ENCODE measurements around the gene OTUD5.
A peak's percentile ranks its signal among the peaks of the same experiment; 100 is the strongest.

OTUD5 gene, protein sequence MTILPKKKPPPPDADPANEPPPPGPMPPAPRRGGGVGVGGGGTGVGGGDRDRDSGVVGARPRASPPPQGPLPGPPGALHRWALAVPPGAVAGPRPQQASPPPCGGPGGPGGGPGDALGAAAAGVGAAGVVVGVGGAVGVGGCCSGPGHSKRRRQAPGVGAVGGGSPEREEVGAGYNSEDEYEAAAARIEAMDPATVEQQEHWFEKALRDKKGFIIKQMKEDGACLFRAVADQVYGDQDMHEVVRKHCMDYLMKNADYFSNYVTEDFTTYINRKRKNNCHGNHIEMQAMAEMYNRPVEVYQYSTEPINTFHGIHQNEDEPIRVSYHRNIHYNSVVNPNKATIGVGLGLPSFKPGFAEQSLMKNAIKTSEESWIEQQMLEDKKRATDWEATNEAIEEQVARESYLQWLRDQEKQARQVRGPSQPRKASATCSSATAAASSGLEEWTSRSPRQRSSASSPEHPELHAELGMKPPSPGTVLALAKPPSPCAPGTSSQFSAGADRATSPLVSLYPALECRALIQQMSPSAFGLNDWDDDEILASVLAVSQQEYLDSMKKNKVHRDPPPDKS

DNA sequence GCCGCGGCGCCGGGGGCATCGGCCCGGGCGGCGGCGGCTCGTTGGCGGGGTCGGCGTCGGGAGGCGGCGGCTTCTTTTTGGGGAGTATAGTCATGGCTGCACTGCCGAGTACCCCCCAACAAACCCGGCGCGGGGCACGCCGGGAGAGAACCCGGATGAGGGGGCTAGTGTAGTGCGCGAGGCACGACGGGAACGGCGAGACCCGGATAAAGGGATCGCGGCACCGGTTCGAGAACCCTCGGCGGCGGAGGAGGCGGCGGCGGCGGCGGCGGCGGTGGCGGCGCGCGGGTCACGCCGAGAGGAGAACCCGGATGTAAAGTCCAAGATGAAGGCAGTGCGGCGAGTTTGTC is at the start of gene OTUD5:
Gene OTUD5 (minus strand): TSS at position 131 of the 350 bp plus-strand sequence. CDS start 37 bp downstream, at position 94.
- peak within 1 kb of the TSS; percentile 100 for H3K27ac Mint-ChIP-seq
- peak; percentile 66 for ATAC-seq
- H3K9me3 Mint-ChIP-seq: no peaks in the 10 kb centered on the region
- DNase-seq: peak; percentile 77
- H3K4me1 Mint-ChIP-seq: peaks cover 50% of the 10 kb centered on the region
- peaks cover 6% of the 10 kb centered on the region for H3K36me3 Mint-ChIP-seq (ENCODE audit: low read depth)
- H3K4me3 Mint-ChIP-seq: peak within 1 kb of the TSS; percentile 95
- H3K27me3 Mint-ChIP-seq: no peaks in the 10 kb centered on the region

DNA sequence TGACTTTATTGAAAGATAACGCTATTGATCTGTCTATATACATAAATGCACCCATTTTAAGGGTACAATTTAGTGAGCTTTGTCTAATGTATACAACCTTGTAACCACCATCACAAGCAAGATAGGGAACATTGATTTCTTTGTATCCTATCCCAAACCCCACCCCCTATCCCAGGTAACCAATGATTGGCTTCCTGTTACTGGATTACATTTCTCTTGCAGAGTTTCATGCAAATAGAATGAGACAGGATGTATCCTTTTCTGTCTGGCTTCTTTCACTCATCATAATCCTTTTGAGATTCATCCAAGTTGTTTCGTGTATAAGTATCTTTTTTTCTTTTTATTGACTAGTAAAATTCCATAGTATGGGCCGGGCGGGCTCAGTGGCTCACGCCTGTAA is 46.3 kb upstream of the OTUD5 start:
- no peaks in the 10 kb centered on the region for H3K27me3 Mint-ChIP-seq
- H3K4me3 Mint-ChIP-seq: peak overlapping the region; percentile 26
- DNase-seq (no peak), ATAC-seq (no peak)
- H3K36me3 Mint-ChIP-seq (ENCODE audit: low read depth): peaks cover 7% of the 10 kb centered on the region
- H3K4me1 Mint-ChIP-seq: peaks cover 31% of the 10 kb centered on the region
- H3K27ac Mint-ChIP-seq: no peak overlapping the region
- H3K9me3 Mint-ChIP-seq: no peaks in the 10 kb centered on the region

DNA sequence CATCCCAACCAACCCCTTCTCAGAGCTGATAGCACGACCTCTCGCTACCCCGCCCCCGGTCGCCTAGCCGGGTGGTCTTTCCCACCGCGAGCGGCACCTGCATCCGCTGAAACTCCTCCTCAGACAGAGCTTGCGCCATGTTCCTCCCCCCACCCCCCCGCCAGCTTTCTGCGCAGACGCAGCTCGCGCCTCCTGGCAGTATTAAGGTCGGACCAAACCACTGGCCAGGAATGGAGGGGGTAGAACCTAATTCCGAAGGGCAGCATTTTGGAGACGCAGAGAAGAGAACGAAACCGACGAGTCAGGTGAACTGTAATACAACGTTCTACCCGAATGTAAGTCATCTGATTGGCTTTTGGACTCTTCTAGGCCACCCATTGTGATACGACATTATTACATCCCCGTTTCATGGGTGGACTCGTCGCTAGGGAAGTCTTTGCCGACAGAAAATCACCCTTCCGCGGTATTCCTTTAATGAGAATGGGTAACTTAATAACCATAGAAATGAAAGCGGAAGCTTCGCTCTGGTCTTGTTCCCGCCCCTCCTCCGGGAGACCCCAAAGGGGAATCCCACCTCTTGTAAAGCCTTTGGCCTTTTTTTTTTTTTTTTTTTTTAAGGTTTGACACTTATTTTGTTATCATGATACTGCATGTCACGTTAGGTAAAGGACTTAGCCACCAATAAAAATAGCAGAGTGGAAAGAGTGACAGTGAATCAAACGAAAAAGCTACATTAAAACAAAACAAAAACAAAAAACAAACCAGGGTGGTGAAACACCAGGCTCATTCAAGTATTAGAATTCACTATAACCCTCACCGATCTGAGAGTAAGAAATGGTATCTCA is 44.9 kb upstream of the OTUD5 start, which contains the start of gene GRIPAP1:
Gene GRIPAP1 (minus strand): TSS at position 174 of the 845 bp plus-strand sequence. CDS start 35 bp downstream, at position 139.
- peak within 1 kb of the TSS; percentile 98 for H3K4me3 Mint-ChIP-seq
- peaks cover 43% of the 10 kb centered on the region for H3K4me1 Mint-ChIP-seq
- peak; percentile 74 for DNase-seq
- H3K9me3 Mint-ChIP-seq: no peaks in the 10 kb centered on the region
- peaks cover 19% of the 10 kb centered on the region for H3K36me3 Mint-ChIP-seq (ENCODE audit: low read depth)
- peak within 1 kb of the TSS; percentile 98 for H3K27ac Mint-ChIP-seq
- peak; percentile 76 for ATAC-seq
- H3K27me3 Mint-ChIP-seq: no peaks in the 10 kb centered on the region

DNA sequence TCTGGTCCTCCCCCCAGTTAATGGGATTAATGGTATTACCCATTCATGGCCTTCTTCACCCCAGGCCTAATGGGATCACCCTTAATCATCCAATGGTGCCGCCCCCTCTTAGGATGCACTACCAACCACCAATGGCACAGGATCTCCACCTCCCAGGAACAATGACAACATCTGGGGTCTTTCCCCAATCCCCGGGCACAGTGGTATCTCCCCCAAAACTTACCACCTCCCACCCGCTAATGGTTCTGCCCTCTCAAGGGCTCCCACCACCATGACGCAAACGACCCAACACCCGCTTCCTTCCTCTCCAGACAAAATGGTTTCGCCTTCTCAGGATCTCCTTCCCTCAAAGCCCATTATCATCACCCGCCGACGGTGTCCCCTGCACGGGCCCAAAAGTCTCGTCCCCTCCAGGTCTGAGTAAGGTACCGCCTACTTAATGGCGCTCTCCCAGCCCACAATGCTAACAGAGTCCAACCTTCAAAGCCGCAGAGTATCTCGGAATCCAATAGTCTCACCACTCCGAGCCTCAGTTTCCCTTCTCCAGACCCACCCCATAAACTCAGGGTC is 44.2 kb upstream of the OTUD5 start:
- H3K4me3 Mint-ChIP-seq: peak overlapping the region; percentile 98
- ATAC-seq (peak; percentile 55), DNase-seq (peak; percentile 48)
- peak overlapping the region; percentile 98 for H3K27ac Mint-ChIP-seq
- peaks cover 43% of the 10 kb centered on the region for H3K4me1 Mint-ChIP-seq
- peaks cover 21% of the 10 kb centered on the region for H3K36me3 Mint-ChIP-seq (ENCODE audit: low read depth)
- no peaks in the 10 kb centered on the region for H3K27me3 Mint-ChIP-seq
- no peaks in the 10 kb centered on the region for H3K9me3 Mint-ChIP-seq

DNA sequence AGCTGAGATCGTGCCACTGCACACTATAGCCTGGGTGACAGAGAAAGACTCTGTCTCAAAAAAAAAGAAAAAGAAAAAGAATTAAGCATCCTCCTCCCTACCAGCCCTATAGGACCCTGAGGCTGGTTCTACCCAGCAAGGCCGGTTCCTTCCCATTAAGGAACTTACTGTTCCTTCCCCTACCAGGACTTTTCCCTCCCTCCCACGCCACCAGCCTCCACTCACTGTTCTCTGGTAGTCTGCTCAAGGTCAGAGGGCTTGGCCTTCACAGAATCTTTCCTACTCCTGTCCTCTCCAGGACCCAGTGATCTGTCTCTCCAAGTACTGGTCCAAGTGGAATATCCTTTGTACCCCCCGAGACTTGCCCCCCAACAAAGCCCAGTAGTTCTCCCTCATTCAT is 43.2 kb upstream of the OTUD5 start:
- DNase-seq: no peak
- Mint-ChIP-seq H3K27ac (no peak overlapping the region), H3K4me1 (peaks cover 43% of the 10 kb centered on the region), H3K36me3 (ENCODE audit: low read depth) (peaks cover 28% of the 10 kb centered on the region), H3K4me3 (peak overlapping the region; percentile 98), H3K9me3 (no peaks in the 10 kb centered on the region), H3K27me3 (no peaks in the 10 kb centered on the region)
- no peak for ATAC-seq

DNA sequence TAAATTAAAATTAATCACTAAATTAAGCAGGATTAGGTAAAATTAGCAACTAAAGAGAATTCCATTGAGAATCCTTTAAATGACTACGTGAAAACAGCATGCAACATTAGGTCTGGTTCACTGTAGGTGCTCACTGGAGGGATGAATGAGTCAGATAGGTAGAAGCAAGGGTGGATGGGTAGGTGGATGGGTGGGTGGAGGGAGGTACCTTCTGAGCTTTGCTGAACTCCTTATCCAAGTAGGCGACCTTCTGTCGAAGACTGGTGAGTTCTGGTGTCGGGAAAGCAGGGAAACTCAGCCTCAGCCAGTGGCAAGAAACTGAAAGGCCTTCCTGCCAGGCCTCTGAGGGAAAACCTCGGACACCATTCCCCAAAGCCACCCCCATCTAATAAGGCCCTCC is 41.6 kb upstream of the OTUD5 start:
- Mint-ChIP-seq H3K27ac (no peak overlapping the region), H3K4me1 (peaks cover 43% of the 10 kb centered on the region), H3K4me3 (no peak overlapping the region), H3K27me3 (no peaks in the 10 kb centered on the region), H3K36me3 (ENCODE audit: low read depth) (peaks cover 31% of the 10 kb centered on the region), H3K9me3 (no peaks in the 10 kb centered on the region)
- DNase-seq (no peak), ATAC-seq (no peak)

DNA sequence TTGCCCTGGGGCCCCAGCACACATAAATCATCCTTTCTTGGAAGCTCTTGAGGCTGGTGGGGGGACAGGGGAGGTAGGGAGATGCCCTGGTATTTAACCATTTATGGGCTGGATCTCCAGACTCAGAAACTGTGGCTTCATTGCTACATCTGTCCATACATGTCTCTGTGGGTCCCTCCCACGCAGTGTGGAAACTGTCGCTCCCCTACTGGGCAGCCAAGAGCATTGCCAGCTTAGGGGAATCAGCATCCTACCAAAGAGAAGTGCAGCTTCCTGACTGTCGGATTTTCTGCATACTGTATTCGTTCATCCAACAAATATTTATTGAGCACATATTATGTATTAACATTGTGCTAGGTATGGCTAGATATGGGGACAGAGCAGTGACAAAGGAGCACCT is 41.0 kb upstream of the OTUD5 start:
- Mint-ChIP-seq H3K4me3 (no peak overlapping the region), H3K4me1 (peaks cover 43% of the 10 kb centered on the region), H3K27me3 (no peaks in the 10 kb centered on the region), H3K36me3 (ENCODE audit: low read depth) (peaks cover 31% of the 10 kb centered on the region), H3K27ac (no peak overlapping the region), H3K9me3 (no peaks in the 10 kb centered on the region)
- no peak for ATAC-seq
- no peak for DNase-seq

DNA sequence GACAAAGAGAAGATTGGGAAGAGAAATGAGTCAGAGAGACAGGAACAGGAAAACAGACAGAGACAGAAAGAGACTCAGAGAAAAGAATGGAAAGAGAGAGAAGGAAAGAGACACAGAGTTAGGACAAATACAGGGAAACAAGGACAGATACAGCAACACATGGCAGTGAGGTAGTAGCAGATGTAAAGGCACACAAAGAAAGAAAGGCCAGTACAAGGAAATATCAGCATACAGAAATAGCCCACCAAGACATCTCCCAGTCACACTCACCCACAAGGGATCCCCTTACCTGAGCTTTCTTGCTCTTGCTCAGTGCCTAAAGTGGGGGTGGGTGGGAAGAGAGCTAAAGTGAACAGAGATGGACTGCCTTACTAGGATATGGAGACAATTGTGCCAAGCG is 40.5 kb upstream of the OTUD5 start:
- no peak overlapping the region for H3K27ac Mint-ChIP-seq
- no peak overlapping the region for H3K4me3 Mint-ChIP-seq
- no peaks in the 10 kb centered on the region for H3K9me3 Mint-ChIP-seq
- H3K4me1 Mint-ChIP-seq: peaks cover 43% of the 10 kb centered on the region
- peaks cover 31% of the 10 kb centered on the region for H3K36me3 Mint-ChIP-seq (ENCODE audit: low read depth)
- H3K27me3 Mint-ChIP-seq: no peaks in the 10 kb centered on the region
- DNase-seq (no peak), ATAC-seq (no peak)

DNA sequence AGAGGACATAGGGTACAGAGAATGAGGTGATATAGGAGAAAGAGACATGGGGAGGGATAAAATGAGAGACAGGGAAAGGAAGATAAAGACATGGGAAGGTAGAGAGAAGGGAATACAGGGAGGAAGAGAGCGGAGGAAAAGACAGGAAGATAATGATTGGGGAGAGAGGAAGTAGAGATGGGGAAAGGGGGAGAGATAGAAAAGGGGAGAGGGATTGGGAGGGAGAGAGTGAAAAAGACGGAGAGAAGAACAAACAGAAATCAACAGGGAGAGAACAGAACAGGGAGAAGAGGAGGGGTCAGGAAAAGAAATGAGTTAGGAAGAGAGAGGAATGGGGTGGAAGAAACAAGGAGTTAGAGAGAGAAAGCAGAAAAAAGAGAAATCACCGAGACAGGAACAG is 40.0 kb upstream of the OTUD5 start:
- no peak overlapping the region for H3K4me3 Mint-ChIP-seq

DNA sequence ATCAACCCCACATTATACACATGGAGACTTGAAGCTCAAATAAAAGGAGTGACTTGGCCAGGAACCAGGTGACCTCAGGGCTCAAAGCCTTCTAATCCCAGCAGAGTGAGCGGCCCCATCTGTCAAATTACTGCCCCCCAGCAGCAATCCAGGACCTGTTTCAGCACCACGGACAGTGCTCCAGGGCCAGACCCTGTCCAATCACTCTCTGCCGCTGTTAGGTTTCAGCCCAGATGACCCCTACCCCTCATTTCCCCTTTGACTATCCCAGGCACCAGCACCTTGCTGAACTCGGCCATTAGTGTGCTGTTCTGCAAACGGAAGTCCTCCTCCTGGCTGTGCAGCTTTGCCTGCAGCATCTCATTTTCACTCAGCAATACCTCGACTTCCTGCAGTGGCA is 39.6 kb upstream of the OTUD5 start:
- peaks cover 35% of the 10 kb centered on the region for H3K36me3 Mint-ChIP-seq (ENCODE audit: low read depth)
- H3K9me3 Mint-ChIP-seq: no peaks in the 10 kb centered on the region
- no peaks in the 10 kb centered on the region for H3K27me3 Mint-ChIP-seq
- no peak overlapping the region for H3K4me3 Mint-ChIP-seq
- DNase-seq: no peak
- H3K4me1 Mint-ChIP-seq: peaks cover 37% of the 10 kb centered on the region
- peak overlapping the region; percentile 31 for H3K27ac Mint-ChIP-seq
- no peak for ATAC-seq

More for the DNA sequence above, 40.0 kb upstream of the OTUD5 start:
- H3K9me3 Mint-ChIP-seq: no peaks in the 10 kb centered on the region
- ATAC-seq: no peak
- no peaks in the 10 kb centered on the region for H3K27me3 Mint-ChIP-seq
- DNase-seq: no peak
- H3K4me1 Mint-ChIP-seq: peaks cover 40% of the 10 kb centered on the region
- peak overlapping the region; percentile 31 for H3K27ac Mint-ChIP-seq
- H3K36me3 Mint-ChIP-seq (ENCODE audit: low read depth): peaks cover 33% of the 10 kb centered on the region

DNA sequence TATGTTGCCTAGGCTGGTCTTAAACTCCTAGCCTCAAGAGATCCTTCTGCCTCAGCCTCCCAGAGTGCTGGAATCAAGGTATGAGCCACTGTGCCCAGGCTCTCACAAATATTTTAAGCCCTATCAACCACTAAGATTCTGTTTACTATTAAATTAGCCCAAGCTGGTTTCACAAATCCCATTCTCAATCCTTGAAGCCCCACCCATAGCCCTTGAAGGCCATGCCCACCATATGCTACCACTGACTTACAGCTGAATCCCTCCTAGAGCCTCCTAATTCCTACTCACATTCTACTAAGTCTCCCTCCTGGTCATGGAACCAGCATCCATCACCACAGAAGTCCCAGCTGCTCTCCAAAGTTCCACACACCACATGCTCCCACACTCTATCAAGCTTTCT is 34.9 kb upstream of the OTUD5 start:
- no peaks in the 10 kb centered on the region for H3K27me3 Mint-ChIP-seq
- DNase-seq (no peak), ATAC-seq (no peak)
- no peak overlapping the region for H3K4me3 Mint-ChIP-seq
- H3K27ac Mint-ChIP-seq: no peak overlapping the region
- H3K36me3 Mint-ChIP-seq (ENCODE audit: low read depth): peaks cover 29% of the 10 kb centered on the region
- H3K9me3 Mint-ChIP-seq: no peaks in the 10 kb centered on the region
- H3K4me1 Mint-ChIP-seq: peaks cover under 1% of the 10 kb centered on the region

DNA sequence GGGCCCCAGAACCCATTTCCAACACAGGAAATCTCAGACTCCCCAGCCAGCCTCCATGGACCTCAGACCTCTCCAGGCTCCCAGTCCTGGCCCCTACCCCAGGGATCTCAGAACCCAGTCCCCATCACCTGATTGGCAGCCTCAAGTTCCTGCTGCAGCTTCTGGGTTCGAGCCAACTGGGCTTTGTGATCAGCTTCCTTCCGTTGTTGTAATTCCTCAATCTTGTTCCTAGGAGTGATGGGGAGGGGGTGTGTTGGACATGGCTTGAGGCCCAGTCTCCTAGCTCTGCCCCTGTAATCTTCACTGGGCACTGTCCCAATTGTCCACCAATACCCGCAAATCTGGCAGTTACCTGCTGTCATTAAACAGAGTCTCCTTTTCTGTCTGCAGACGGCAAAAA is 32.1 kb upstream of the OTUD5 start:
- H3K9me3 Mint-ChIP-seq: no peaks in the 10 kb centered on the region
- H3K27me3 Mint-ChIP-seq: no peaks in the 10 kb centered on the region
- no peak for DNase-seq
- no peaks in the 10 kb centered on the region for H3K4me1 Mint-ChIP-seq
- no peak for ATAC-seq
- no peak overlapping the region for H3K27ac Mint-ChIP-seq
- no peak overlapping the region for H3K4me3 Mint-ChIP-seq
- H3K36me3 Mint-ChIP-seq (ENCODE audit: low read depth): peaks cover 23% of the 10 kb centered on the region

DNA sequence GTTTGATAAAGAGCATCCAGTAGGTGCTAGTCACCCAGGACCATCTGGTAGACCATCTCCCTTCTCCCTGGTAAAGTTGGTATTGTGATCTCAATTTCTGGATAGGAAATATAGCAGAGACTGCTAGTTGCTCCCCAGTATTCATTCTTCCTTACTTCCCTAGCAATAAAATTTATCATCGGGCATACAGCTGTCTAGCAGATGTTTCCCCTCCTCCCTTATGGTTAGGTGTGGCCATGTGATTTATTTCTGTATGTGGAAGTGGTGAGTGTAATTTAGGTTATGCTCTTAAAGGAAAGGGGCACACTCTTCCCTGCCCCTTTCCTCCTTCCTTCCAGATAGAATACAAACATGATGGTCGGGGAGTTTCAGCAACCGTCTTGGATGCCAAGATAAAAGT is 26.5 kb upstream of the OTUD5 start:
- Mint-ChIP-seq H3K36me3 (ENCODE audit: low read depth) (peaks cover 23% of the 10 kb centered on the region), H3K4me1 (no peaks in the 10 kb centered on the region), H3K4me3 (no peak overlapping the region), H3K27ac (no peak overlapping the region), H3K27me3 (no peaks in the 10 kb centered on the region), H3K9me3 (no peaks in the 10 kb centered on the region)
- ATAC-seq (no peak), DNase-seq (no peak)

DNA sequence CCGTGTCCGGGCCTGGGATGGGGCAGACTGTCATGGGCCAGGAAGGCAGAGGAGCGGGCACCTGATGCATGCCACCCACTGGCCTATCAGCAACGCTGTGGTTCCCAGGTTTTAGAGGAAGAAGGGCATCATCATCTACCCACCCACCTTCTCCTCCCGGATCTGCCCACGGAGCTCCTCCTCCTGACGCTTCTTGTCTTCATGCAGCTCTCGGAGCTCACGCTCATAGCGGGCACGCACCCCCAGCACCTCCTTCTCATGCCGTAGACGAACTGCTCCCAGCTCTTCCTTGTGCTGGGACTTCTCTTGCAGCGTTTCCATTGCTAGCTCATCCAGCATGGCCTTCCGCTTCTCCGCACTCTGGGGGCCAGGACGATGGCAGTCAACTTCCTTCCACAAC is 25.7 kb upstream of the OTUD5 start:
- H3K36me3 Mint-ChIP-seq (ENCODE audit: low read depth): peaks cover 22% of the 10 kb centered on the region
- H3K4me3 Mint-ChIP-seq: no peak overlapping the region
- H3K4me1 Mint-ChIP-seq: no peaks in the 10 kb centered on the region
- DNase-seq (no peak), ATAC-seq (no peak)
- no peak overlapping the region for H3K27ac Mint-ChIP-seq
- no peaks in the 10 kb centered on the region for H3K27me3 Mint-ChIP-seq
- H3K9me3 Mint-ChIP-seq: no peaks in the 10 kb centered on the region

Measured in activated naive CD8-positive, alpha-beta T cell treated with anti-CD3 and anti-CD28 coated beads, Interleukin-2, amount 50 U/mL, for 24 hours (primary cell).